HFFc6 (cell line): ENCODE results near the gene KANSL1L. TPM values are rescaled to one million over a fixed set of nuclear protein-coding genes. Genes with fewer than 3 reads are reported as not detected.

Source experiments
- DNase-seq: peaks from one replicate; pipeline ENCODE4 v3.0.0-alpha.2; 2018
- H3K27ac Mint-ChIP-seq: 2 replicates; pipeline ENCODE4 v1.8.0; 2020; ENCODE audit warnings: mild to moderate bottlenecking, mixed read lengths
- H3K27me3 Mint-ChIP-seq: 2 replicates; pipeline ENCODE4 v1.8.0; 2021; ENCODE audit warnings: mild to moderate bottlenecking, moderate library complexity, mixed read lengths; ENCODE audit not compliant: insufficient read depth
- H3K36me3 Mint-ChIP-seq: 2 replicates; pipeline ENCODE4 v1.8.0; 2021; ENCODE audit warnings: low read depth, mixed read lengths
- H3K4me1 Mint-ChIP-seq: 2 replicates; pipeline ENCODE4 v1.8.0; 2020; ENCODE audit warnings: low read depth, mixed read lengths
- H3K4me3 Mint-ChIP-seq: 2 replicates; pipeline ENCODE4 v1.8.0; 2020; ENCODE audit warnings: mild to moderate bottlenecking, moderate library complexity, mixed read lengths
- H3K9me3 Mint-ChIP-seq: 2 replicates; pipeline ENCODE4 v1.8.0; 2020; ENCODE audit warnings: mild to moderate bottlenecking, mixed read lengths
- total RNA-seq, 6 experiments: library from RNA; stranded (reverse); fragmentation: NEBNext Ultra II Directional; extraction: Animal tissue kit (Norgen Biotek cat#: 25700); gene quantifications; 2 replicates in 1 of 6; 3 replicates in 5 of 6; pipeline ENCODE4 v1.2.3, GENCODE V29; 2021
- TF ChIP-seq, protein P1 (sequence below): fragments of 200-600 bp; sonication (generic); IDR thresholded peaks from 2 replicates; pipeline ENCODE4 v1.5.0; 2021; ENCODE audit warnings: antibody characterized with exemption, mild to moderate bottlenecking

The KANSL1L gene
- total RNA-seq, 6 experiments from 2014 or later, result 3.3 to 6.0 (median 4.8) TPM

DNA sequence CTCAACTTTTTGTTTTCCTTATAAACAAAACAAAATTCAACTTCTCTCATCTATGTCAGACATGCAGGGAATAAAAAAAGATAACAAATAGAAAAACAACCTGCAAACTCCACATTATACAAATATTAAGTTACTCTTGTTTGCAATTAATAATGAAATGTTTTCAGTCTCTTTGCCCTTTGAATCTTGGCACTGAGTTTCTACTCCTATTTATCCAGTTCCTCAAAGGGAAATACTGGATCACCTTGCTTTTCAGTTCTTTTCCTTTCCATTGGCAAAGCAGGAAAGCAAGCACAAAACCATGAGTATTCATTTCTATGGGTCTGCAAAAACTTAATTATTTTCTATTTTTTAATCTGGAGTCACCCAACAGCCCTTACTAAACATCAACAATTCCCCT, 23.6 kb downstream of the KANSL1L start:
- no peak for DNase-seq
- Mint-ChIP-seq H3K36me3 (peaks cover 14% of the 10 kb centered on the region), H3K4me1 (no peaks in the 10 kb centered on the region), H3K27ac (no peak overlapping the region), H3K4me3 (no peak overlapping the region), H3K27me3 (peaks cover 2% of the 10 kb centered on the region; the same call in 1 of the 2 replicates), H3K9me3 (no peaks in the 10 kb centered on the region)
- TF ChIP-seq, protein P1, sequence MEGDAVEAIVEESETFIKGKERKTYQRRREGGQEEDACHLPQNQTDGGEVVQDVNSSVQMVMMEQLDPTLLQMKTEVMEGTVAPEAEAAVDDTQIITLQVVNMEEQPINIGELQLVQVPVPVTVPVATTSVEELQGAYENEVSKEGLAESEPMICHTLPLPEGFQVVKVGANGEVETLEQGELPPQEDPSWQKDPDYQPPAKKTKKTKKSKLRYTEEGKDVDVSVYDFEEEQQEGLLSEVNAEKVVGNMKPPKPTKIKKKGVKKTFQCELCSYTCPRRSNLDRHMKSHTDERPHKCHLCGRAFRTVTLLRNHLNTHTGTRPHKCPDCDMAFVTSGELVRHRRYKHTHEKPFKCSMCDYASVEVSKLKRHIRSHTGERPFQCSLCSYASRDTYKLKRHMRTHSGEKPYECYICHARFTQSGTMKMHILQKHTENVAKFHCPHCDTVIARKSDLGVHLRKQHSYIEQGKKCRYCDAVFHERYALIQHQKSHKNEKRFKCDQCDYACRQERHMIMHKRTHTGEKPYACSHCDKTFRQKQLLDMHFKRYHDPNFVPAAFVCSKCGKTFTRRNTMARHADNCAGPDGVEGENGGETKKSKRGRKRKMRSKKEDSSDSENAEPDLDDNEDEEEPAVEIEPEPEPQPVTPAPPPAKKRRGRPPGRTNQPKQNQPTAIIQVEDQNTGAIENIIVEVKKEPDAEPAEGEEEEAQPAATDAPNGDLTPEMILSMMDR, result no peak

DNA sequence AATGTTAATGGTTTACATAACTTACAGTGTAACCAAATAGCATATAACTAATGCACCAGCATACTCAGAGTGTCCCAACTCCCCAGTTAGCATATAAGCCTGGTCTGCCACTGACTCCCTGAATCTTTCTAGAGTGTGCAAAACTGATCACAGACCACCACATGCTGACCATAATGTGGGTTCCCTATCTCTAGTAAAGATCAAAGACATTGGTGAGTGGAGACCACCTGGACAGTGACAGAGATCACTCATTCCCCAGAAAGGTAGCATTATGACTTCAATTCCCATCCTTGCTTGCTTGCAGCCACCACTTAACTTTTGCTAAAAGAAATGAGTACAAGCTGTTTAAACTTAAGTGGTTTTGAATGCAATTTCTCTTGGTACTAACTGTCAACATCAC, 39.0 kb downstream of the KANSL1L start:
- Mint-ChIP-seq H3K4me3 (no peak overlapping the region), H3K36me3 (peaks cover 3% of the 10 kb centered on the region; the same call in 1 of the 2 replicates), H3K9me3 (no peaks in the 10 kb centered on the region), H3K27ac (no peak overlapping the region), H3K4me1 (peaks cover 5% of the 10 kb centered on the region; the same call in 1 of the 2 replicates), H3K27me3 (no peaks in the 10 kb centered on the region)
- TF ChIP-seq, protein P1, result no peak
- no peak for DNase-seq

- no peaks in the 10 kb centered on the region for H3K27me3 Mint-ChIP-seq
- TF ChIP-seq, protein P1, result no peak
- no peaks in the 10 kb centered on the region for H3K4me1 Mint-ChIP-seq
- H3K36me3 Mint-ChIP-seq, result peaks cover 19% of the 10 kb centered on the region
- DNase-seq, result no peak
- H3K9me3 Mint-ChIP-seq, result peaks cover 7% of the 10 kb centered on the region; the same call in 1 of the 2 replicates
- no peak overlapping the region for H3K4me3 Mint-ChIP-seq
- no peak overlapping the region for H3K27ac Mint-ChIP-seq
These were observed 42.2 kb downstream of the KANSL1L start for GRCh38 chr2:210128961-210129360.

DNA sequence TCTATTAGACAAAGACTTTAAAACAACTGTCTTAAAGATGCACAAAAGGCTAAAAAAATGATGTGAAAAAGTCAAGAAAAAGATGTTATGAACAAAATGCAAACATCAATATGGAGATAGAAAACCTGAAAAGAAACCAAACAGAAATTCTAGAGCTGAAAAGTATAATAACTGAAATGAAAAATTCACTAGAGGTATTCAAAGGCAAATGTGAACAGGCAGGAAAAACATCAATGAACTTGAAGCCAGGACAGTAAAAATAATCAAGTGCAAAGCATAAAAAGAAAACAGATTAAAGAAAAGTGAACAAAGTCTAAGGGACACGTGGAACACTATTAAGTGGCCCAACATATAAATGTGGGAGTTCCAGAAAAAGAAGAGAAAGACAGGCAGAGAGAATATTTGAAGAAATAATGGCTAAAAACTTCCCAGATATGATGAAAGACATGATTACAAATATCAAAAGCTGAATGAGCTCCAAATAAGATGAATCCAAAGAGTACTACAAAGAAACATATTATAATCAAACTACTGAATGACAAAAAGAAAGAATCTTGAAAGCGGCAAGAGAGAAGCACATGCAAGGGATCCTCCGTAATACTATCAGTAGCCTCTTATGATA, 57.5 kb downstream of the KANSL1L start:
- H3K9me3 Mint-ChIP-seq, result peaks cover 11% of the 10 kb centered on the region
- no peak for DNase-seq
- peaks cover 16% of the 10 kb centered on the region for H3K36me3 Mint-ChIP-seq
- no peaks in the 10 kb centered on the region for H3K4me1 Mint-ChIP-seq
- H3K4me3 Mint-ChIP-seq, result no peak overlapping the region
- no peak overlapping the region for H3K27ac Mint-ChIP-seq
- no peaks in the 10 kb centered on the region for H3K27me3 Mint-ChIP-seq
- TF ChIP-seq, protein P1, result no peak

DNA sequence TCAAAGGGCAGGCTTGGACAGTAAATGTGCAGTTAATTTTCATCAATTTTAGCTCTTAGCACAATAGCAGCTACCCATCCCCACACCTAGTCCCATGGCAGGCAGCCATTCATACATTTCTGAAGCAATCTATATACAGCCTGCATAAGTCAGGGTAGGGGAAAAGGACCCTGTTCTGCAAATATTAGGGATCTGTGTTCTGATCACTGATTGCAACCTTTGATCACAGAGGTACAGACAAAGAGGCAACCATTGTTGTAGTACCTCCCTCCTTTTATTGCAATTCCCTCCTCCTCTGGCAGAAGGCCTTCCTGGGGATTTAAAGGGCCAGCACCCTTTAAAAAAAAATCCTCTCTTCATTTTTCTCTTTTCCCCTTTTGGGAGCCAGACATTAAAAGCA, 58.3 kb downstream of the KANSL1L start:
- TF ChIP-seq, protein P1, result no peak
- no peak overlapping the region for H3K4me3 Mint-ChIP-seq
- H3K9me3 Mint-ChIP-seq, result peaks cover 11% of the 10 kb centered on the region
- DNase-seq, result no peak
- no peaks in the 10 kb centered on the region for H3K27me3 Mint-ChIP-seq
- H3K27ac Mint-ChIP-seq, result no peak overlapping the region
- H3K36me3 Mint-ChIP-seq, result peaks cover 16% of the 10 kb centered on the region
- H3K4me1 Mint-ChIP-seq, result no peaks in the 10 kb centered on the region
